Islet of Langerhans (tissue), 1 donor: ENCODE data around the gene TREML4.
"Not testable (repeated sequence)": the region's sequence is repeated elsewhere in the genome, so short reads cannot be mapped to it uniquely, and the experiment has no call there.

Source experiments
- FAIRE-seq: peaks from one replicate; lab custom pipeline; 2011; peaks lifted over from hg19 to GRCh38; lab: Jason Lieb, UNC

The TREML4 gene

DNA sequence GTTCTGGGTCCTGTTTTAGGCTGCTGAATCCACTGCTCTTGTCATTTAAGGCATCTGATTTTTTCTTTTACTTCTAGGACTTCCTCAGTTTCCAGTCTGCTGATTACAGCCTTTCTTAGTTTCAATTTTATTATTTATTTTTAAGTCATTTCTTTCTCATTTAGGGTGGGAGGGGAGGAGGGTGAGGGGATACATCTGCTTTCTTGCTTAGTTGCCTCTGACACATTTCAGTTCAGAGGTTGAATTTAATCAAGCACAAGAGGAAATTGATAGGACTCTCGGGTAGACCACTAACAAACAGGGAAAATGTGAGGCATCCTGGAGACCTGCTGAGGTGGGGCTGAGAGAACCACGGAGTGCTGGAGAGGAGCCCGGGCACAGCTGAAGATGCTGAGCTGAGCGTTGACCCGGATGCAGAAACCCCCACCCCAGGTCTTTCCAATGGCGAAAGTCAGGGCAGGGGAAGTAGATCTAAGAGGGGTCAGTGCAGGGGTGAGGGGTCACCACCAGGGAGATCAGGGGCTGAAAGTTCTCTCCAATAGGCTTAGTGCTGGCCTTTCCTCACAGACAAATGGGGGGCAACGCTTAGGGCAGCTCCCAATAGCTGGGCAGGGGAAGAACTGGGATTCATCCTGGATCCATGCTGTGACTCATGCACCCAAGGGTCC lies 19.6 kb upstream of the TREML4 start:
- no peak for FAIRE-seq

GRCh38 chr6:41209547-41210320 lies 18.4 kb upstream of the TREML4 start:
- FAIRE-seq: no peak

GRCh38 chr6:41214559-41215238 lies 13.4 kb upstream of the TREML4 start:
- FAIRE-seq: no peak

DNA sequence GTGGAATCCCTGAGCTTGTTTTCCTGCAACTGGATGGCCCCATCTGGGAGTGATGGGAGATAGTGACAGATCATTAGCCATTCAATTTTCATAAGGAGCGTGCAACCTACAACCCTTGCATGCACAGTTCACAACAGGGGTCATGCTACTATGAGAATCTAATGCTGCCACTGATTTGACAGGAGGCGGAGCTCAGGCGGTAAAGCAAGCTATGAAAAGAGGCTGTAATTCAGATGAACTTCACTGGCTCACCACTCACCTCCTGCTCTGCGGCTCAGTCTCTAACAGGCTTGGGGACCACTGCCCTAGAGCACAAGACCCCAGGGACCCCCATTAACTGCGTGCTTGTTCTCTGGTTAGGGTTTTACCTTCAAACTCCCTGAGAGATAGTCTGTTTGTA lies 12.4 kb upstream of the TREML4 start:
- no peak for FAIRE-seq

DNA sequence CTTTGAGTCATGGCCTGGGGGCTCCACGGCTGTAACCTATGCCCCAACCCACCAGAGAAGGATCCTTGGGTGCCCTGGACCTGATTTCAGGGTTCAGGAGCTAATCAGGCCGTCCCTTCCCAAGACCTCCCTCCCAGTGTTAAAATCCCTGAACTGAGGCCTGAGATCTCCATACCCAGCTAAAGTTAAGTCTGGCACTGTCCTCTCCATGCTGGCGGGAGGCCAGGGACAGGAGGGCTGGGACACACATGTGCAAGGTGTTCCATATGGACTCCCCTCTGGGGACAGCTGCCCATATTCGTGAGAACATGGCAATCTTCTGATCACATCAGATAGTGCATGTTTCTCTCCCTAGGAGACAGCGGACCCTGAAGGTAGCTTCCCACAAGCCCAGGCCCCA lies 11.5 kb upstream of the TREML4 start:
- no peak for FAIRE-seq

DNA sequence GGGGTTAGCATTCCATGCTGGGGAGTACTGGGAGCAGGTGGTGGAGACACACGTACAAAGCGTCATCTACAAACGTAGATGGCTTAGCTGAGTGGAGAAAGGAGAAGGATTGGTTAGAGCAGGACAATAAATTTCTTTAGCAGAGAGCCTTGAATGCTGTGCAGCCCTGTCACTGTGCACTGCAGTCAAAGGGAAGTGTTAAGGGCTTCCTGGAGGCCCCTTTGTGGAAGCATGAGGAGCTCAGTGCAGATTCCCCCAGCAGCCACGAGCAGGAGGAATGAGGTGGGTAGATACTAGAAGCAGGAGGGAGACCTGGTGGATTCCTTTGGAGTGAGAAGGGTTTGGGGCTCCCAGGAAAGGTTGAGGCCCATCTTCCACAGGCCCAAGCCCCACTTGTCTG lies 6.1 kb upstream of the TREML4 start:
- no peak for FAIRE-seq

DNA sequence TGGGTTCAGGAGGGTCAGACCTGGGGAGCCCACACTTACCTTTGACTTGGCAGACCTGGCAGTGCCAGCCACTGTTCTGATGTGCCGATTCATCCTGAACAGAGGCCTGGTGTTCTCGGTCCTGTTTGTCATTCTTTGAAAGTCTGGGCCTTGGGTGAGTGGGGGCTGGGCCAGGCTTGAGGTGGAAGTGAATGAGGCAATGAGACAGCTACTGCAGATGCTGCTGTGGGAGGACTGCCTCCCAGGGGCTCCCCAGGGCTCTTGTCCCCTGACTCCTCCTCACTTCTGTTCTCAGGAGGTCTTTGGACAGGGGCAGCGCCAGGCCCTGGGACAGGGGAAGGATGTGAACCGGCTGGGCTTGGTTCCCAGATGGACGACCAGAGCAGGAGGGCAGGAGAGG lies 5.6 kb upstream of the TREML4 start:
- FAIRE-seq: no peak

- FAIRE-seq: no peak
Measured at GRCh38 chr6:41224800-41225199, 3.3 kb upstream of the TREML4 start.

- FAIRE-seq: no peak
Measured at GRCh38 chr6:41226752-41227151, 1.4 kb upstream of the TREML4 start.

DNA sequence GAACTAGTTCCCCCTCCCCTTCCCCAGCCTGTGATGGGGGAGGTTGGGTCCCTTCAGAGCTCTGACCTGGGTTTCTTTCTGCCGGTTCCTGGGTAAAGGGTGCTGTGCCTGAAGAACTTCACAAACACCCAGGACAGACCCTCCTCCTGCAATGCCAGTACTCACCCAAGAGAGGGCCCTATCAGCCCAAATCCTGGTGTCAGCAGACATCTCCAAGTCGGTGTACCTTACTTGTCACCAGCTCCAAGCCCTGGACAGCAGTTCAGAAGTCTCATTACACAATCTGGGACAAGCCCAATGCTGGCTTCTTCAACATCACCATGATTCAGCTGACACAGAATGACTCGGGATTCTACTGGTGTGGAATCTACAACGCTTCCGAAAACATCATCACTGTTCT lies 467 bp downstream of the TREML4 start:
- no peak for FAIRE-seq

DNA sequence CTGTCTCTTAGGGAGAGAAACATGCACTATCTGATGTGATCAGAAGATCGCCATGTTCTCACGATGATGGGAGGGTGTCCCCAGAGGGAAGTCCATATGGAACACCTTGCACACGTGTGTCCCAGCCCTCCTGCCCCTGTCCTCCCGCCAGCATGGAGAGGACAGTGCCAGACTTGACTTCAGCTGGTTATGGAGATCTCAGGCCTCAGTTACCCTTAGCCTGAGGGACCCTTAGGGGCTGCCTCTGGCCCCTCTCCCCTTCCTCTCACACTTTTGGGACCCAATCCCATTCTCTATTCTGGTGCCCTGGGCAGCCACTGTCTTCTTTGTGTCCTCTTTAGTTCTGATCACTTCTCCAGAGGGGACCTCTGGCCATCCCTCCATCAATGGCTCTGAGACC lies 1.6 kb downstream of the TREML4 start:
- no peak for FAIRE-seq

- FAIRE-seq: no peak
Measured at GRCh38 chr6:41231246-41231645, 3.1 kb downstream of the TREML4 start.

GRCh38 chr6:41232667-41233066 lies 4.5 kb downstream of the TREML4 start:
- FAIRE-seq: no peak

DNA sequence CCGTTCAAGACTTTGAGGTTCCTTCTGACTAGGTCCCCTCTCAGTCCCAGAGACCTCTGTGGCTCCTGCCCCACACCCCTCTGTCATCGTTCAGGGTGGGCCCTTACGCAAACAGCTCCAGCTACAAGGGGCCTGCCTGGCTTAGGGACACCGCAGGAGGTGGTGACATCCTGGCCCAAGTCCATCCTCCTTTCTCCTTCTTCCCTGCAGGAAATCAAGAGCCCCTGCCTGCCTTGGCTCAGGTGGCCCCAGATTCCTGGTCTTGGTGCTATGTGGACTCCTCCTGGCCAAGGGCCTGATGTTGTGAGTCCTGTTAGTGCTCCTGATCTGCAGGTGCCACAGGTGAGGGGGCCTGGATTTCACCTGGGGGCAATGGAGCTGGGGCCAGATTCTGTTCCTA lies 8.1 kb downstream of the TREML4 start:
- FAIRE-seq: no peak

GRCh38 chr6:41237128-41237527 lies 9.0 kb downstream of the TREML4 start:
- FAIRE-seq: no peak

DNA sequence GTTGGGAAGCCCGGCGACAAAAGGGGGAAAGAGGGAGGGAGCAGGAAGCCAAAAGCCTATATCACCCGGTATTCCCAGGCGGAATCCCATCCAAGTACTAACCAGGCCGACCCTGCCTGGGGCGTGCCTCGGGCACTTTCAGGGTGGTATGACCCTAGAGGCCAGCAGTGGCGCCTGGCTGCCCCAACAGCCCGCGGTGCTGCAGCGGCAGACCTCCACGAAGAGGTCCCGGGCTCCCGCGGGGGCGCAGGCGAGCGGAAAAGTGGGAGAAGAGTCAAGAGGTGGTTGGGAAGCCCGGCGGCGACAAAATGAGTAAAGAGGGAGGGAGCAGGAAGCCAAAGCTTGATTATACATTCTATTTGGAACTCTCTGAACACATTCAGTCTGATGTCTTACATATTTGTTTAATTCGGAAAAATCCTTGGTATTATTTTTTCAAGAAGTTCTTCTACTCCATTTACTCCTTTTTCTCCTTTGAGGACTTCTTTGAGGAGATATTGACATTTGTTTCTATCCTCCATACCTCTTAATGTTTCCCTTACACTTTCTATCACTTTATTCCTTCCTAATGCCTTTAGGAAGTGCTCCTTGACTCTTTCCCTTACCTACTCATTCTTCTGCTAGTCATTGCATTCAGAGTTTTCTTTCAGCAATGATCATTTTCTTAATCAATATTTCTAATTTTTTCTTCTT lies 11.5 kb downstream of the TREML4 start:
- no peak for FAIRE-seq

- FAIRE-seq: not testable (repeated sequence)
Measured at GRCh38 chr6:41246529-41246928, 18.4 kb downstream of the TREML4 start.

- no peak for FAIRE-seq
Measured at GRCh38 chr6:41247288-41247865, 19.2 kb downstream of the TREML4 start.

- FAIRE-seq: no peak
Measured at GRCh38 chr6:41247882-41248705, 19.9 kb downstream of the TREML4 start.

- FAIRE-seq: no peak
Measured at GRCh38 chr6:41252401-41253169, 24.4 kb downstream of the TREML4 start.

DNA sequence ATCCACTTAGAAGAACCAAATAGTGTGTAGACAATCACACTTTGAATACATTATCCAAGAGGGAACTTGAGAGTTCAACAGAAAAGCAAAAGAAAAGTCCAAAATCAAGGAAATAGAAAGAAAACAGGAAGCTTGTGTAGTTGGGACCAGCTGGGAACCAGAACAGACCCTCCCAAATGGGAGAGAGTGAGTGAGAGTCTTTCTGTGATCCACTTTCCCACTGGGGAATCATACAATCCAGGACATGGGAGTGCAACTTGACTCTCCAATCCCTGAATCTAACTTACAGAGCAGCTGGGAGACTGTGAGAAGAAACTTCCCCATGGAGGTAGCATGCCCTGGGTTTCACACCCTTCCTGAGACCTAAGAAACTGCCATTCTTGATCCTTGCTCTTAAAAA lies 27.0 kb downstream of the TREML4 start:
- FAIRE-seq: no peak
